Endothelial cell of umbilical vein (primary cell): ENCODE data around the gene C14orf180. TPM values are rescaled to one million over a fixed set of nuclear protein-coding genes. Genes with fewer than 3 reads are reported as not detected.

ENCODE experiments used
- BruUV-seq: library from RNA; stranded (reverse); fragments of 400-500 nt; replicated peaks from 2 replicates; lab custom pipeline; 2021; lab: Mats Ljungman, UMichigan
- CTCF ChIA-PET: fragments of 300-600, 350-600 bp; sonication (Branson Sonifier 250); formaldehyde crosslinking; loops from one replicate; lab custom pipeline; 2021; ENCODE audit warnings: antibody characterized with exemption, inconsistent platforms; lab: Charles Lee
- POLR2A ChIA-PET: fragments of 300-600, 350-600 bp; sonication (Branson Sonifier 250); formaldehyde crosslinking; loops from one replicate; lab custom pipeline; 2021; ENCODE audit warnings: antibody characterized with exemption, inconsistent platforms; lab: Charles Lee
- DNase-seq: peaks from one replicate; pipeline ENCODE4 v3.0.0-alpha.2; 2011; ENCODE audit warnings: low read depth, low spot score
- FAIRE-seq: peaks from 2 replicates; lab custom pipeline; 2011; peaks lifted over from hg19 to GRCh38; lab: Jason Lieb, UNC
- H2AFZ ChIP-seq: 2 replicates; pipeline ENCODE4 v1.6.0; 2012; ENCODE audit warnings: low read depth, low read length, control low read depth, inconsistent platforms
- H3K27ac ChIP-seq: 2 replicates; pipeline ENCODE4 v1.5.1; 2011; ENCODE audit warnings: low read depth, mild to moderate bottlenecking, control low read depth, low read length, moderate library complexity; ENCODE audit not compliant: insufficient read depth
- H3K27me3 ChIP-seq, 2 experiments: 2 replicates each; pipeline versions ENCODE4 v1.6.0 to v1.6.1; 2011; ENCODE audit warnings: low read length in 2 of 2, mixed read lengths in 1 of 2; ENCODE audit not compliant: control insufficient read depth in 2 of 2, insufficient read depth in 2 of 2
- H3K36me3 ChIP-seq, 2 experiments: 2 replicates in 1 of 2; 3 replicates in 1 of 2; pipeline ENCODE4 v1.5.1; 2011; ENCODE audit warnings: low read length in 2 of 2, mild to moderate bottlenecking in 1 of 2, moderate library complexity in 1 of 2; ENCODE audit not compliant: control insufficient read depth in 2 of 2, insufficient read depth in 2 of 2; ENCODE audit errors: extremely low read depth in 1 of 2
- H3K4me1 ChIP-seq: 3 replicates; pipeline ENCODE4 v1.5.1; 2011; ENCODE audit warnings: mild to moderate bottlenecking, low read length; ENCODE audit not compliant: control insufficient read depth, insufficient read depth; ENCODE audit errors: extremely low read depth
- H3K4me2 ChIP-seq: 2 replicates; pipeline ENCODE4 v1.6.1; 2011; ENCODE audit warnings: low read length, control low read depth, mixed read lengths; ENCODE audit not compliant: insufficient read depth
- H3K4me3 ChIP-seq, 3 experiments: fragments of 200-600 bp in 1 of 3; sonication (generic), shearing (Covaris generic) in 1 of 3; replicated peaks in 1 of 3; 2 replicates each; pipeline ENCODE4 v1.5.1; 2011 to 2016; ENCODE audit warnings: control low read depth in 3 of 3, low read length in 3 of 3, mild to moderate bottlenecking in 2 of 3, inconsistent platforms in 1 of 3, low read depth in 1 of 3, moderate library complexity in 1 of 3; ENCODE audit not compliant: insufficient read depth in 1 of 3
- H3K79me2 ChIP-seq: 2 replicates; pipeline ENCODE4 v1.6.0; 2012; ENCODE audit warnings: low read length, inconsistent platforms; ENCODE audit not compliant: control insufficient read depth, insufficient read depth
- H3K9ac ChIP-seq: replicated peaks from 2 replicates; pipeline ENCODE3; 2011; ENCODE audit warnings: low read length, control low read depth; ENCODE audit not compliant: insufficient read depth; ENCODE audit errors: extremely low read depth
- H3K9me1 ChIP-seq: replicated peaks from 3 replicates; pipeline ENCODE4 v1.6.0; 2011; ENCODE audit warnings: mild to moderate bottlenecking, low read length; ENCODE audit not compliant: control insufficient read depth, insufficient read depth; ENCODE audit errors: extremely low read depth
- H3K9me3 ChIP-seq: replicated peaks from 2 replicates; pipeline ENCODE4 v1.5.1; 2012; ENCODE audit warnings: low read length, inconsistent platforms; ENCODE audit not compliant: control insufficient read depth, insufficient read depth
- H4K20me1 ChIP-seq: replicated peaks from 2 replicates; pipeline ENCODE3; 2011; ENCODE audit warnings: mild to moderate bottlenecking, low read length; ENCODE audit not compliant: control insufficient read depth, insufficient read depth; ENCODE audit errors: extremely low read depth
- EZH2 ChIP-seq: IDR thresholded peaks from 2 replicates; pipeline ENCODE4 v1.6.1; 2012; ENCODE audit warnings: borderline replicate concordance, low read depth, mild to moderate bottlenecking, moderate library complexity, low read length, inconsistent platforms; ENCODE audit not compliant: severe bottlenecking
- FOS ChIP-seq: IDR thresholded peaks from 2 replicates; pipeline ENCODE4 v1.6.1; 2011; ENCODE audit warnings: mild to moderate bottlenecking, low read length, moderate library complexity, borderline replicate concordance; ENCODE audit not compliant: insufficient read depth
- GATA2 ChIP-seq: IDR thresholded peaks from 2 replicates; pipeline ENCODE4 v1.7.0; 2011; ENCODE audit warnings: low read depth, mild to moderate bottlenecking, moderate library complexity, mixed read lengths, low read length; ENCODE audit not compliant: insufficient read length, insufficient read depth
- JUN ChIP-seq: IDR thresholded peaks from 2 replicates; pipeline ENCODE4 v1.6.1; 2011; ENCODE audit warnings: borderline replicate concordance, low read depth; ENCODE audit not compliant: insufficient read length, insufficient read depth
- MYC ChIP-seq: IDR thresholded peaks from one replicate; pipeline ENCODE4 v1.6.1; 2011; ENCODE audit warnings: mild to moderate bottlenecking, low read depth, low read length
- POLR2A ChIP-seq: IDR thresholded peaks from 2 replicates; pipeline ENCODE4 v1.6.1; 2012; ENCODE audit warnings: low read depth, mild to moderate bottlenecking, control low read depth, low read length
- POLR2AphosphoS5 ChIP-seq: IDR thresholded peaks from 2 replicates; pipeline ENCODE4 v1.6.1; 2012; ENCODE audit warnings: low read depth, mild to moderate bottlenecking, control low read depth, low read length, moderate library complexity; ENCODE audit not compliant: insufficient read depth
- dilution Hi-C: fragments of 300-500 bp; cut with MboI; formaldehyde crosslinking; loops from one replicate; pipeline ENCODE4 v1.15.0; 2019; ENCODE audit warnings: low sequenced_read_pairs; ENCODE audit not compliant: extremely low pct_ligation_motif_present
- intact Hi-C: fragments of 100-400 bp; cut with micrococcal nuclease; formaldehyde crosslinking; loops from one replicate; pipeline ENCODE4 v1.10.0; 2022
- polyA plus RNA-seq, 4 experiments: library from polyadenylated mRNA; depleted of rRNA in 3 of 4; stranded (reverse) in 3 of 4; unstranded in 1 of 4; fragments of >200 nt; gene quantifications; 2 replicates each; pipeline versions ENCODE4 v1.2.1 to v1.2.3, GENCODE V29; 2011 to 2012; ENCODE audit warnings: missing spikeins in 1 of 4
- total RNA-seq: library from RNA; stranded (reverse); gene quantifications from 2 replicates; pipeline ENCODE4 v1.2.3, GENCODE V29; 2021
- TF ChIP-seq, protein P1 (sequence below), 2 donors: IDR thresholded peaks; 1 replicate in 1 of 2; 2 replicates in 1 of 2; pipeline ENCODE4 v1.5.1; 2011; ENCODE audit warnings: low read length in 2 of 2, mild to moderate bottlenecking in 2 of 2, moderate library complexity in 2 of 2, control low read depth in 1 of 2, inconsistent platforms in 1 of 2, low read depth in 1 of 2; ENCODE audit not compliant: insufficient read depth in 1 of 2; ENCODE audit errors: extremely low read depth in 1 of 2
- TF ChIP-seq, protein P2 (sequence below): IDR thresholded peaks from 2 replicates; pipeline ENCODE4 v1.6.1; 2011; ENCODE audit not compliant: insufficient read depth, insufficient read length

Gene C14orf180
- total and polyA plus RNA-seq, 2 donors (not counting 3 experiments of a cell fraction or from before 2014, with no cell fraction given), result not detected

DNA sequence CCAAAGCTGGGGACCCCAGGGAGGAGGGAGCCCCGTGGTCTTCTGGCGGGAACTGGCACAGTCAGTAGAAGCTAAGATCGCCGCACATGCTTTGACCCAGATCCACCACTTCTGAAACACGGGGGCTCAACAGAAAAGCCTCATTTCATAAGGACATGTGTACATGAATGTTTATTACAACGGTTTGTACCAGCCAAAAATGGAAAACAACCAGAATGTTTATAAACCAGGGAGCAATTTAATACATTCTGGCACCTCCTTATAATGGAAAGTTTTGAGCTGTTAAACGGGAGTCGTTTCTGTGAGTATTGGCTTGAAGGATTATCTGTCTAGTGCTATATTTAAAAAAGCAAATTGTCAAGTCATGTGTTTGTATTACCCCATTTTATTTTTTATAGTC is 32.3 kb downstream of the C14orf180 start:
- no peaks in the 10 kb centered on the region for H3K36me3 ChIP-seq
- ChIA-PET POLR2A (no interaction called here), CTCF (no interaction called here)
- H3K27ac ChIP-seq, result no peak overlapping the region
- no peak overlapping the region for H3K4me3 ChIP-seq
- H3K27me3 ChIP-seq, result no peaks in the 10 kb centered on the region
- intact Hi-C loops, result no loop called here
- no peaks in the 10 kb centered on the region for H3K4me1 ChIP-seq
- no TSS peak for BruUV-seq
- no peak for FAIRE-seq
- H3K9me3 ChIP-seq, result no peaks in the 10 kb centered on the region
- H2AFZ ChIP-seq, result no peak overlapping the region
- no peak overlapping the region for H3K9ac ChIP-seq
- dilution Hi-C loops, result no loop called here
- H4K20me1 ChIP-seq, result peaks cover 4% of the 10 kb centered on the region
- H3K4me2 ChIP-seq, result no peak overlapping the region
- no peak for DNase-seq
- no peaks in the 10 kb centered on the region for H3K9me1 ChIP-seq
- no peaks in the 10 kb centered on the region for H3K79me2 ChIP-seq
- TF ChIP-seq EZH2 (no peak), POLR2AphosphoS5 (no peak), JUN (no peak)

DNA sequence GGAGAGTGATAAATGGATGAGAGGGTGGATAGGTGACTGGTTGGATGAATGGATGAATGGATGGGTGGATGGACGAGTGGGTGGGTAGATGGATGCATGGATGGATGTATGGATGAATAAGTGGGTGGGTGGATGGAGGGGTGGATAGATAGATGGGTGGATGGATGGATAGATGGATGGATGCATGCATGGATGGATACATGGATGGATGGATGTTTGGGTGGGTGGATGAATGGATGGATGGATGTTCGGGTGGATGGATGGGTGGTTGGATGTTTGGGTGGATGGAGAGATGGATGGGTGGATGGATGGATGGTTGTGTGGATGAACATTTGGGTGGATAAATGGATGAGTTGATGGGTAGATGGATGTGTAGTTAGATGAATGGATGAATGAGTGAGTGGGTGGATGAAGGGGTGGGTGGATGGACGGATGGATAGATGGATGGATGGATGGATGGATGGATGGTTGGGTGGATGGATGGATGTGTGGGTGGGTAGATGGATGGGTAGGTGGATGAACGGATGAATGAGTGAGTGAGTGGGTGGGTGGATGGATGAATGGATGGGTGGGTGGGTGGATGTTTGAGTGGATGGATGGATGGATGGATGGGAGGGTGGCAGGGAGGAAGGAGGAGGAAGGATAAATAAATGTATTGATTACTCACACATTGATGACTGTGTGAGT is 34.7 kb downstream of the C14orf180 start:
- intact Hi-C loops, result no loop called here
- Histone ChIP-seq H3K36me3 (no peaks in the 10 kb centered on the region), H3K4me1 (no peaks in the 10 kb centered on the region), H2AFZ (no peak overlapping the region), H3K79me2 (no peaks in the 10 kb centered on the region), H3K9me1 (no peaks in the 10 kb centered on the region), H3K4me2 (no peak overlapping the region), H4K20me1 (peaks cover 4% of the 10 kb centered on the region), H3K27me3 (no peaks in the 10 kb centered on the region), H3K27ac (no peak overlapping the region), H3K4me3 (no peak overlapping the region), H3K9ac (no peak overlapping the region), H3K9me3 (no peaks in the 10 kb centered on the region)
- TF ChIP-seq POLR2A (no peak), JUN (no peak), GATA2 (no peak), MYC (no peak), FOS (no peak), POLR2AphosphoS5 (no peak), EZH2 (no peak)
- TF ChIP-seq, protein P1, sequence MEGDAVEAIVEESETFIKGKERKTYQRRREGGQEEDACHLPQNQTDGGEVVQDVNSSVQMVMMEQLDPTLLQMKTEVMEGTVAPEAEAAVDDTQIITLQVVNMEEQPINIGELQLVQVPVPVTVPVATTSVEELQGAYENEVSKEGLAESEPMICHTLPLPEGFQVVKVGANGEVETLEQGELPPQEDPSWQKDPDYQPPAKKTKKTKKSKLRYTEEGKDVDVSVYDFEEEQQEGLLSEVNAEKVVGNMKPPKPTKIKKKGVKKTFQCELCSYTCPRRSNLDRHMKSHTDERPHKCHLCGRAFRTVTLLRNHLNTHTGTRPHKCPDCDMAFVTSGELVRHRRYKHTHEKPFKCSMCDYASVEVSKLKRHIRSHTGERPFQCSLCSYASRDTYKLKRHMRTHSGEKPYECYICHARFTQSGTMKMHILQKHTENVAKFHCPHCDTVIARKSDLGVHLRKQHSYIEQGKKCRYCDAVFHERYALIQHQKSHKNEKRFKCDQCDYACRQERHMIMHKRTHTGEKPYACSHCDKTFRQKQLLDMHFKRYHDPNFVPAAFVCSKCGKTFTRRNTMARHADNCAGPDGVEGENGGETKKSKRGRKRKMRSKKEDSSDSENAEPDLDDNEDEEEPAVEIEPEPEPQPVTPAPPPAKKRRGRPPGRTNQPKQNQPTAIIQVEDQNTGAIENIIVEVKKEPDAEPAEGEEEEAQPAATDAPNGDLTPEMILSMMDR (IDR thresholded peaks at IDR 0.05; ENCODE audit: extremely low read depth in 1 of 2, insufficient read depth in 1 of 2, low read depth in 1 of 2, low read length in 2 of 2), result no peak
- TF ChIP-seq, protein P2, sequence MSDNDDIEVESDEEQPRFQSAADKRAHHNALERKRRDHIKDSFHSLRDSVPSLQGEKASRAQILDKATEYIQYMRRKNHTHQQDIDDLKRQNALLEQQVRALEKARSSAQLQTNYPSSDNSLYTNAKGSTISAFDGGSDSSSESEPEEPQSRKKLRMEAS, result no peak
- FAIRE-seq (no peak), DNase-seq (no peak)
- no TSS peak for BruUV-seq
- dilution Hi-C loops, result no loop called here
- CTCF ChIA-PET, result interaction anchor here (1.2 kb wide), 1 partner anchor 50 kb away, joined by 4 read pairs; no protein-coding TSS in a partner anchor
- POLR2A ChIA-PET, result no interaction called here
